Right lobe of liver (tissue), 6 donors: ENCODE measurements around the gene SPTBN1. TPM values are rescaled to one million over a fixed set of nuclear protein-coding genes. Genes with fewer than 3 reads are reported as not detected.

ENCODE experiments used
- ATAC-seq, 4 donors: fragments of 200-7000 bp; cut with Tn5 transposase; one replicate each; pipeline ENCODE4 v1.9.1; 2020; ENCODE audit warnings: mild to moderate bottlenecking in 4 of 4, moderate library complexity in 4 of 4
- DNase-seq, 3 donors: peaks; one replicate each; pipeline ENCODE4 v3.0.0-alpha.2; 2020
- H3K27ac ChIP-seq, 3 donors: fragments of 200-600 bp; one replicate each; pipeline ENCODE4 v1.8.0; 2022
- H3K27me3 ChIP-seq, 2 donors: fragments of 200-600 bp; one replicate each; pipeline ENCODE4 v1.8.0; 2022
- H3K36me3 ChIP-seq, 4 donors: fragments of 200-600 bp; sonication (generic) in 1 of 4; one replicate each; pipeline versions ENCODE4 v1.5.1 to v1.8.0; 2017 to 2022; ENCODE audit warnings: control low read depth in 1 of 4
- H3K4me1 ChIP-seq, 4 donors: fragments of 200-600 bp; sonication (generic) in 1 of 4; one replicate each; pipeline versions ENCODE4 v1.5.1 to v1.8.0; 2017 to 2022; ENCODE audit warnings: control low read depth in 1 of 4
- H3K4me3 ChIP-seq, 3 donors: fragments of 200-600 bp; one replicate each; pipeline ENCODE4 v1.8.0; 2022
- H3K9me3 ChIP-seq, 4 donors: fragments of 200-600 bp; sonication (generic) in 1 of 4; one replicate each; pipeline versions ENCODE4 v1.5.1 to v1.8.0; 2017 to 2022; ENCODE audit warnings: control low read depth in 1 of 4
- CTCF ChIP-seq, 4 donors: fragments of 200-600 bp in 3 of 4; fragments of 450-650 bp in 1 of 4; IDR thresholded peaks; one replicate each; pipeline versions ENCODE4 v1.5.1 to v1.8.0; 2016 to 2022; ENCODE audit warnings: antibody characterized with exemption in 4 of 4, mild to moderate bottlenecking in 2 of 4
- POLR2A ChIP-seq: fragments of 450-650 bp; IDR thresholded peaks from one replicate; pipeline ENCODE4 v1.6.1; 2017; ENCODE audit warnings: antibody characterized with exemption, mild to moderate bottlenecking
- WGBS: methylation state at CpG from one replicate; pipeline ENCODE4 v1.1.6; 2018; ENCODE audit warnings: low coverage, low lambda C conversion rate; ENCODE audit not compliant: insufficient coverage; ENCODE audit errors: missing lambda C conversion rate; 5-methylcytosine and 5-hydroxymethylcytosine counted together
- intact Hi-C, 2 donors: fragments of 100-400 bp; cut with DNase I; formaldehyde crosslinking; loops; one replicate each; pipeline versions ENCODE4 v1.11.2 to v1.14.1; 2022
- total RNA-seq, 6 experiments: library from RNA; depleted of rRNA in 2 of 6; stranded (reverse); fragments of >200 nt in 2 of 6; fragmentation: NEBNext Ultra II Directional in 3 of 6; extraction: Animal tissue kit (Norgen Biotek cat#: 25700) in 3 of 6; gene quantifications; one replicate each; pipeline versions ENCODE4 v1.1.0 to v1.2.4, GENCODE V29; 2016 to 2023
- donor health status: DM: no; HTN: yes; CAD: no.
- donor health status: DM: no; HTN: no; CAD: no.
- donor health status: DM: no; HTN: no; CAD: no.
- donor health status: DM: no; HTN: yes; CAD: no.
- donor health status: DM: no; HTN: yes; CAD: no.

SPTBN1 gene
- total RNA-seq, 6 experiments from 2014 or later, result 107 to 315 (median 227) TPM

- no peaks in the 10 kb centered on the region for H3K27me3 ChIP-seq
- TF ChIP-seq CTCF (IDR thresholded peaks at IDR 0.05), result no peak
- no peak for TF ChIP-seq POLR2A
- 74% methylated on average over 4 of the region's 4 CpGs for WGBS
- DNase-seq, result no peak
- intact Hi-C loops, result no loop called here
- H3K4me1 ChIP-seq, result peaks cover 0 to 40% (median 22%) of the 10 kb centered on the region in 4 donors
- H3K9me3 ChIP-seq, result no peaks in the 10 kb centered on the region
- H3K4me3 ChIP-seq, result no peak overlapping the region
- no peak for ATAC-seq
- H3K36me3 ChIP-seq, result peaks cover 0 to 11% (median 3%) of the 10 kb centered on the region in 4 donors
- peak overlapping the region in 2 of 3 donors; percentile 13 to 19 for H3K27ac ChIP-seq
Observed at GRCh38 chr2:54671875-54672589, 215.9 kb downstream of the SPTBN1 start.

- intact Hi-C loops, result no loop called here
- H3K27me3 ChIP-seq, result no peaks in the 10 kb centered on the region
- peak overlapping the region; percentile 45 to 79 (median 66) for H3K27ac ChIP-seq
- DNase-seq (no peak), ATAC-seq (peak; percentile 4 to 31 (median 20))
- peaks cover 0 to 6% (median 1%) of the 10 kb centered on the region in 4 donors for H3K36me3 ChIP-seq
- TF ChIP-seq CTCF (IDR thresholded peaks at IDR 0.05) (no peak), POLR2A (no peak)
- peaks cover 0 to 32% (median 19%) of the 10 kb centered on the region in 4 donors for H3K4me1 ChIP-seq
- H3K4me3 ChIP-seq, result no peak overlapping the region
- WGBS, result 36% methylated on average over 11 of the region's 12 CpGs
- H3K9me3 ChIP-seq, result no peaks in the 10 kb centered on the region
Observed at GRCh38 chr2:54672590-54673456, 216.7 kb downstream of the SPTBN1 start.

DNA sequence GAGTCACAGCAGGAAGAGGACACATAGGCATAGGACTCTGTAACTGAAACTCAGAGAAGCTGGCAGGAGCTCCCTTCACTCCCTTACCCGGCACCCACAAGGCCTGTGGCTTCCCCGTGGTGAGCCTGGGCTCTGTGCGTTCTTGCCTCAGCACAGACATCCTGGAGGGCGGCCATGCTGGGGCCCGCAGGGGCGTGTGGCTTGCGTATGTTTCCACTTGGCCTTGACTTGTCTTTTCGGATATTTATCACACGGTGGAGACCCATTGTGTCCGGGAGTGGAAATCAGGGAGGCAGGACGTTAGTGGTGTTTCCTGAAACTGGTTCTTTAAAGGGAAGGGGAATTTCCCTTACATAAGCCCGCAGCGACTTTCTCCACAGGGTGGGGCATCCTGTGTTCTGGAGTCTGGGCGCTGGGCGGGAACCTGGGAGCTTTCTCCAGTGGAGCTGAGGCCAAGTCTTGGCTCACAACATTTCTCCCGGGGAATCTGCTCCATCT lies 217.4 kb downstream of the SPTBN1 start:
- intact Hi-C loops, result no loop called here
- ATAC-seq (peak; percentile 58 to 78 (median 59)), DNase-seq (peak; percentile 67 to 71 (median 69))
- H3K36me3 ChIP-seq, result peaks cover 0 to 3% (median 0%) of the 10 kb centered on the region in 4 donors
- H3K9me3 ChIP-seq, result no peaks in the 10 kb centered on the region
- H3K27ac ChIP-seq, result peak overlapping the region; percentile 45 to 79 (median 66)
- TF ChIP-seq POLR2A, result no peak
- TF ChIP-seq CTCF (IDR thresholded peaks at IDR 0.05), result no peak
- H3K27me3 ChIP-seq, result no peaks in the 10 kb centered on the region
- 61% methylated on average over 5 of the region's 16 CpGs for WGBS
- peaks cover 0 to 25% (median 13%) of the 10 kb centered on the region in 4 donors for H3K4me1 ChIP-seq
- no peak overlapping the region for H3K4me3 ChIP-seq

- 88% methylated on average over 7 of the region's 8 CpGs for WGBS
- no peak overlapping the region for H3K27ac ChIP-seq
- H3K4me1 ChIP-seq, result peaks cover 0 to 12% (median 2%) of the 10 kb centered on the region in 4 donors
- no peaks in the 10 kb centered on the region for H3K36me3 ChIP-seq
- intact Hi-C loops, result no loop called here
- DNase-seq (no peak), ATAC-seq (no peak)
- no peak for TF ChIP-seq CTCF (IDR thresholded peaks at IDR 0.05)
- no peak for TF ChIP-seq POLR2A
- H3K27me3 ChIP-seq, result no peaks in the 10 kb centered on the region
- H3K4me3 ChIP-seq, result no peak overlapping the region
- no peaks in the 10 kb centered on the region for H3K9me3 ChIP-seq
Observed at GRCh38 chr2:54675281-54675680, 219.2 kb downstream of the SPTBN1 start.
